Smooth muscle cell of the brain vasculature (primary cell): ENCODE data around the gene UBE2Z.
"Not testable (repeated sequence)": the region's sequence is repeated elsewhere in the genome, so short reads cannot be mapped to it uniquely, and the experiment has no call there.

Source experiments
- DNase-seq: peaks from one replicate; pipeline ENCODE4 v3.0.0-alpha.2; 2012; ENCODE audit warnings: low read depth, low spot score

Gene UBE2Z

GRCh38 chr17:48904428-48904827 is 3.8 kb upstream of the UBE2Z start:
- DNase-seq: no peak

DNA sequence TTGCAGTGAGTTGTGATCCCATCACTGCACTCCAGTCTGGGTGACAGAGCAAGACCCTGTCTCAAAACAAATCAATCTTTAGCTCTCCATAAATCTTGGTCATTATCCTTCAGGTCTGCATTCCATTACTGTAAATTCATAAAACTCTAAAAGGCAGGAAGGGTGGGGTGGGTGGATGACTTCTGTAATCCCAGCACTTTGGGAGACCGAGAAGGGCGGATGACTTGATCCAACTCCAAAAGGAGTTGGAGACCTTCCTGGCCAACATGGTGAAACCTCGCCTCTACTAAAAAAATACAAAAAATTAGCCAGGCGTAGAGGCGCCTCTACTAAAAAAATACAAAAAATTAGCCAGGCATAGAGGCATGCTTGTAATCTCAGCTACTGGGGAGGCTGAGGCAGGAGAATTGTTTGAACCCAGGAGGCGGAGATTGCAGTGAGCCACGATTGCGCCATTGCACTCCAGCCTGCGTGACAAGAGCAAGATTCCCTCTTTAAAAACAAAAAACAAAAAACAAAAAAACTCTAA is 2.2 kb upstream of the UBE2Z start:
- no peak for DNase-seq

- no peak for DNase-seq
Measured at GRCh38 chr17:48907713-48908046, 527 bp upstream of the UBE2Z start.

GRCh38 chr17:48908853-48909394 is 717 bp downstream of the UBE2Z start:
- DNase-seq: peak; percentile 62

GRCh38 chr17:48909783-48910182 is 1.6 kb downstream of the UBE2Z start:
- no peak for DNase-seq

DNA sequence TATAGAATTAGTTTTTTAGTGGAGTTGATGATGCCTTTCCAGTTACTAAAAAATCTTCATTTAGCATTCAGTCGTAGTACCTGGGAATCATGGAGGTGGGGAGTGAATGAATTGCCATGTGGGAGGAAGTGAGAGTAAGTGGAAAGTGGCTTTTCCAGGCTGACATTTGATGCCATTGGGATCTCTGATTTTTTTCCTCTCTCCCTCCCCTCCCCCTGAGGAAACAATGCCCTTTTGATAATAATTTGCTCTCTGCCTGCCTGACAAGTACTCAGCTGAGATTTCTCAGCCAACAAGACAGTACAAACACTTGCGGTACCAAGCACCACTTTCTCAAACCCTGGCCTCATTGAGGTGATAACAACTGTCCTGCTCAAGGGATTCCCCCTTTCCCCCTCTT is 2.2 kb downstream of the UBE2Z start:
- no peak for DNase-seq

DNA sequence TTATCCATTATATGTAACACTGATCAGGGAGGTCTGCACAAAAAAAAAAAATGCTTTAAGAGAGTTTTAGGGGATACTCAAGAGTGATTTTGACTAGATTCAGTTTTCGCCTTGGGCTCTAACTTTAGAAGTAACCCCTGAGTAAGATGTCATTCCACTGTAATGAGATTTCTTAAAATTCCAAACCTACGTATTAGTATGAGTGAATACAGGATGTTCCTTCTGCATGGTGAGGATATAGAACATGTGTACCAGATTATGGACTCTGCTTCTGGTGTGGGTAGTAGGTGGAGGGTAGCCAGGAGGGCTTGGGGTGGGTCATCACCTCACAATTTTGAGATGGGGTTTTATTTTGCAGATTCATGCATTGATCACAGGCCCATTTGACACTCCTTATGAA is 4.3 kb downstream of the UBE2Z start:
- DNase-seq: no peak

DNA sequence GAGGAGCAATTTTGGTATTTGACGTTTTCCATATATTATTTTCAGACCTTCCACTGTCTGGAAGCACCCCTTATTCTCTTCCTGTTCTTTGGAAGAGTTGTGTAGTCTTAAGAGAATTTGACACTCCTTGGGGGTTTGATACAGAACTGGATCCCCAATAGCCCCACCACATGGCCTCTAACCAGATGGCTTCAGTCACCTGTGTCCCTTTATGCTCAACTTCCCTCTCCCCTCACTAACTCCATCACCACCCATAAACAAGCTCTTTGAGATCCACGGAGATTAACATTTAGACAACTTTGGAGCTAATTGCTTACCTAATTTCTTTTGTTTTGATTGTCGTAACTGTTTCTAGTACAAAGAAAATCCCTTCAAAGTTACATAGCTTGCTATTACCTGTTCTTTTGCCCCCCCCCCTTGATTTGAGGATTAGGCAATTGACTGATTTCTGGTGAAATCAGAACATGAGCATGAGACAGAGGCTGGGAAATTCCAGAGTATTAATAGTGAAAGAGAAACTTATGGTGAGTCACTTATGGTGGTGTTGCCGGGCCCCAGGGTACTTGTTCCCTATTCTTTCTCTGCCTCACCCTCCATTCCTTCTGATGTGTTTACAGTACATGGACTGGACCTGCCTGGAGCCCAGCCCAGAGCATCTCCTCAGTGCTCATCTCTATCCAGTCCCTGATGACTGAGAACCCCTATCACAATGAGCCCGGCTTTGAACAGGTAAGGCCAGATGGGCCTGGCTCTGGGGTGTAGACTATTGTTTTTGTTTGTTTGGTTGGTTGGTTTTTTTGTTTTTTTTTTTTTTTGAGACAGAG is 7.5 kb downstream of the UBE2Z start:
- peak; percentile 29 for DNase-seq

GRCh38 chr17:48925251-48925990 is 17.2 kb downstream of the UBE2Z start:
- no peak for DNase-seq

DNA sequence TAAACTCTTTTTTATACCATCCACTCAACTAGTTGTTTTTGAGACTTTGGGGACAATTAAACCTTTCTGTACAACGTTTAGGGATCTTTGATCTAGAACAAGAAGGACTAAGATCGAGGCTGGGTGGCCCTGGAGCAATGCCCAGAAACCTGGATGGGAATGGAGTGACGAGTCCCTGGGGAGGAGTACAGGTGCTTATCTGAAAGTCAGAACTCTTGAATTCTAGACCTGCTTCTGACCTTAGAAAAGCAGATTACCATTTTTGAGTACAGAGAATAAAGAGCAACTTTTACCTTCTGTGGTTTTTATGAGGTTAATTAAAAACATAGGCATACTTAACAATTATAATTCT is 17.8 kb downstream of the UBE2Z start:
- DNase-seq: no peak

DNA sequence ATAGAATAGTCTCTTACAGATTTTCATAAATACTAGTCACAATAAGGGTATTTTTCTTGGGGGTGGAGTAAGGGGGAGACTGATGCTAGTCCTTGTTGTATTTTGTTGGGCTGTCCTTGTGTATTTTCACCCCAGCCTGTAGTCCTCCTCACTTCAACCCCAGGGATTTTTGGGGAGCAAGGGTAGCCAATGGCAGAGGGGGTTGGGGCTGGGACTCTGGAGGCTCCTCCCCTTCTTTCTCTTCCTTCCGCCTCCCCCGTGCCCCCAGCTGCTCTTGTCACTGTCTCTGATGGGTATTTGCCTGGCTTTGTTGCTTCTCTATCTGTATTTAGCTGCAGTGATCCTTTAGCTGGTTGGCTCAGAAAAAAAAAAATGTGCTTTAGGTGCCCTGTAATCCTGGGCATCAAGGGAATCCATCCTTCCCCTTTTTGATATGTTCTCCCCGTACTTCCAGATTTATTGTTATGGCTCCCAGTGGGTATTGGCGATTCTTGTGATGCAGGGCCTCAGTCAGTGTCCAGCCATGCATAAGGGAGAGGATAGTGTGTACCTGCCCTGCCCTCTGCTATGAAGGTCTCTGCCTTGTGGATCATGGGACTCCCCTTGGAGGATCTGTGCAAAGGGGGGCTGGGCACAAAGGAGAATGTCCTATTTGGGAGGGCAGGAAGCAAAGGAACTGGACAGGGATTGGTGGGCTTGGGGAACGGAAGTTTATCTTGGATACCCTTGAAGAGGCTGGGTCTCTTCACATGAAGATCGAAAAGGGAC is 20.0 kb downstream of the UBE2Z start:
- DNase-seq: no peak

- DNase-seq: no peak
Measured at GRCh38 chr17:48928876-48929811, 20.9 kb downstream of the UBE2Z start.

DNA sequence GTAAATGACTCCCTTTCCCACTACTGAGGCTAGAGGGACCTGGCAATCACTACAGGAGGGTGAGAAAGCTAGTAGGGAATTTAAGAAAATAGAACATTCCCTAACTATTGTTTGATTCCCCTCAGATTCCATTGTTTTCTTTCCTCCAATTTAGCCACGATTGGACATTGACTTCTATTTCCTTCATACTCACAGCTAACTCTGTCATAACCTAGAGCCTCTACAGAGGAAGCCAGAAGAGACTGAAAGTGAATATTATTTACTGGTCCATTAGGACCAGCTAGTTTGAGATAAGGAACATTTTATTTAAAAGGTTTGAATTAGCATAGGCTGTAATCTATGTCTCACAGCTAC is 21.6 kb downstream of the UBE2Z start:
- no peak for DNase-seq

DNA sequence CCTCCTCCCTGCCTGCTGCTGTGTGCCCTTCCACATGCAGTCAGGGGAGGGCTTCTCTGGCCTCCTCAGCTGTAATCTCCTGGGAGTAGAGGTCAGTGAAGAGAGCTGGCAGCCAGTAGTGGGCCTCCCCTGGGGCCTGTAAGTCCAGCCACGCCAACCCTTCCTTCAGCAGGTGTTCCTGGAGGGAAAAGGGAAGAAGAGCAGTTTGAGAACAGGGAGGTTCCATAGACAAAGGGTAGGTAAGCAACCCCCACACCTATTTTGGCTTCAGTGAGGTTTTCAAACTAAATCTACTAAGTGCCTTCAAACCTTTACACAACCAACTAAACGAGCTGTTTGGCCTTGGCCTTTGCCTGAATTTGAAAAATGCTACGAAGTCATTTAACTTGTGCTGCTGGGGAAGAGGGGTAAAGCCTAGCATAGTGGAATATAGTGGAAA is 22.2 kb downstream of the UBE2Z start:
- DNase-seq: no peak

GRCh38 chr17:48933035-48933434 is 24.8 kb downstream of the UBE2Z start:
- DNase-seq: no peak

GRCh38 chr17:48944515-48945260 is 36.5 kb downstream of the UBE2Z start, which contains the start of gene SNF8:
Gene SNF8 (minus strand): TSS chr17:48944842. CDS start chr17:48944734, 108 bp downstream.
- DNase-seq: peak; percentile 74

- not testable (repeated sequence) for DNase-seq
Measured at GRCh38 chr17:48945261-48945651, 37.0 kb downstream of the UBE2Z start.

DNA sequence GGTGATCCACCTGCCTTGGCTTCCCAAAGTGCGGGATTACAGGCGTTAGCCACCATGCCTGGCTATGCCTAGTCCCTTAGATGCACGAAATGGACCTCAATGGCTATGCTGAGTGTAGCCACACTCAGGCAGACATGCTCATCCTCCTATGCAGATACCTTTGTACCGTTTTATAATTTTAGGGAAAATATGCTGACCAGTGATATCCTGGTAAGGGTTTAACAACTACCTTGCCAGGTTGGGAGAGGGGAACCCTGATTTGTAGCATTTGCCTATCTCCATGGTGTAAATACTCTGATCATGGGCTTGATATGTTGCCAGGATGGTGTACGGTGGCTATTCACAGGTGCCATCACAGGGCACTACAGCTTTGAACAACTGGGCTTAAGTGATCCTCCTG is 43.4 kb downstream of the UBE2Z start:
- DNase-seq: no peak

DNA sequence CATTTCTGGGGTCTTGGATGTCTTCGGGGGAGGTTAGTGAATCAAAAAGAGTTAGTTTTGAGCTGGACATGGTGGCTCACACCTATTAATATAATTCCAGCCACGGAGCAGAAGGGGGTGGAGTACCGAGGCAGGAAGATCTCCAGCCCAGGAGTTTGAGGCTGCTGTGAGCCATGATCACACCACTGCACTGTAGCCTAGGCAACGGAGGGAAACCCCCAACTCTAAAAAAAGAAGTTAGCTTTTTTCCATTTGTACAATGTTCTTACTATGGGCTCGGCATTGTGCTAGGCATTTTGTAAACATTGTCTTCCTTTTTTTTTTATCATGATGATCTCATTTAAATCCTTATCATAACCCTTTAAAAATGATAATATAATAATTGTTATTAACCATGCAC is 44.7 kb downstream of the UBE2Z start:
- no peak for DNase-seq

DNA sequence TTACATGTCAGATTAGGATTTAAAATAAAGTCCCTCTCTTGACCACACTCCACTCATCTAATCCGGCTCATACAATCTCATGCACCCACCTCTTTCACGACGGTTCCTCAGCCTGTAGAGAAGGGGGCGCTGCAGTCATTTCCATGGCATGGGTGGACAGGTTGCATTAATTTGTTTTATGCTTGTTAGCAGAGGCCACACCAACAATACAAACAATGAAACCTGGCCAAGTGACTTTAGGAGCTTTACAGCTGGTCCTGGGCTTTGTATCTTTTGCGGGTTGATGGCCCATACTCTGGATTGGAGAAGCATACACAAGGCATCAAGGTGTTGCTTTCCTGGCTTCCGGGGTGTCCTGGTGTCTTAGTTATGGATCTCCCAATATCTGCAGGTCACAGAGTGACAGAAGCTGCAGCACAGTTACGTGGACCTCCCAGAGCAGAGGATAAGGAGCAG is 46.1 kb downstream of the UBE2Z start:
- no peak for DNase-seq
